Measurements from ENCODE around the gene TSPAN31.

- TF ChIP-seq CTCF (IDR thresholded peaks at IDR 0.05) (no peak), POLR2AphosphoS5 (IDR thresholded peaks at IDR 0.05) (no peak), POLR2A (IDR thresholded peaks at IDR 0.05) (no peak), EP300 (IDR thresholded peaks at IDR 0.05) (no peak)
Measured at GRCh38 chr12:57729321-57729844, 15.5 kb upstream of the TSPAN31 start.

Data from suprapubic skin (tissue), 4 donors.